ENCODE data around the gene TTLL8. TPM values are rescaled to one million over a fixed set of nuclear protein-coding genes. Genes with fewer than 3 reads are reported as not detected.

Gene TTLL8
- total RNA-seq, 2 donors from 2014 or later, result not detected

GRCh38 chr22:49971232-49972162 is 86.6 kb downstream of the TTLL8 start:
- intact Hi-C loops (cut with DNase I), result no loop called here
- Histone ChIP-seq H3K27ac (peak overlapping the region in 3 of 4 donors; percentile 82 to 92 (median 89)), H3K9me3 (no peaks in the 10 kb centered on the region), H3K27me3 (no peaks in the 10 kb centered on the region), H3K36me3 (replicated peaks in 1 of 2; ENCODE audit: insufficient read depth in 1 of 2, low read depth in 2 of 2) (no peaks in the 10 kb centered on the region), H3K4me3 (no peak overlapping the region), H3K4me1 (peaks cover 54% of the 10 kb centered on the region)
- 1 to 14% methylated on average over 23 to 76 of the region's 81 CpGs for WGBS, 2 donors
- TF ChIP-seq CTCF (IDR thresholded peaks at IDR 0.05) (no peak), POLR2A (IDR thresholded peaks at IDR 0.05) (peak in 2 of 3 donors; percentile 37 to 39)
- ATAC-seq (peak; percentile 49), DNase-seq (peak; percentile 67 to 84 (median 77))

GRCh38 chr22:49970528-49971231 is 87.4 kb downstream of the TTLL8 start:
- peak in 2 of 7 experiments; percentile 14 to 35 for TF ChIP-seq CTCF (IDR thresholded peaks at IDR 0.05)
- peak; percentile 88 to 93 (median 91) for TF ChIP-seq POLR2A (IDR thresholded peaks at IDR 0.05)
- H3K9me3 ChIP-seq, result no peaks in the 10 kb centered on the region
- H3K36me3 ChIP-seq (replicated peaks in 1 of 2; ENCODE audit: insufficient read depth in 1 of 2, low read depth in 2 of 2), result no peaks in the 10 kb centered on the region
- DNase-seq (peak; percentile 93 to 98 (median 96)), ATAC-seq (peak; percentile 83)
- peaks cover 62% of the 10 kb centered on the region for H3K4me1 ChIP-seq
- intact Hi-C loops (cut with DNase I), result no loop called here
- H3K27me3 ChIP-seq, result no peaks in the 10 kb centered on the region
- H3K27ac ChIP-seq, result peak overlapping the region; percentile 4 to 92 (median 86)
- H3K4me3 ChIP-seq, result no peak overlapping the region
- 12 to 88% methylated on average over 3 to 32 of the region's 32 CpGs for WGBS, 2 donors

- intact Hi-C loops (cut with DNase I), result no loop called here
- no peaks in the 10 kb centered on the region for H3K27me3 ChIP-seq
- ATAC-seq, result no peak
- no peak overlapping the region for H3K4me3 ChIP-seq
- no peaks in the 10 kb centered on the region for H3K9me3 ChIP-seq
- peak overlapping the region; percentile 4 to 92 (median 86) for H3K27ac ChIP-seq
- no peak for TF ChIP-seq POLR2A (IDR thresholded peaks at IDR 0.05)
- no peak for TF ChIP-seq CTCF (IDR thresholded peaks at IDR 0.05)
- peaks cover 70% of the 10 kb centered on the region for H3K4me1 ChIP-seq
- peak in 3 of 4 donors; percentile 13 to 23 (median 21) for DNase-seq
- WGBS, 2 donors, result 72 to 100% methylated on average over 1 to 8 of the region's 8 CpGs
- no peaks in the 10 kb centered on the region for H3K36me3 ChIP-seq (replicated peaks in 1 of 2; ENCODE audit: insufficient read depth in 1 of 2, low read depth in 2 of 2)
Observed at GRCh38 chr22:49969751-49970527, 88.2 kb downstream of the TTLL8 start.

- 95 to 100% methylated on average over 2 to 14 of the region's 16 CpGs for WGBS, 2 donors
- intact Hi-C loops (cut with DNase I), result no loop called here
- Histone ChIP-seq H3K27ac (peak overlapping the region in 1 of 4 donors; percentile 46), H3K9me3 (no peaks in the 10 kb centered on the region), H3K4me1 (peaks cover 79% of the 10 kb centered on the region), H3K36me3 (replicated peaks in 1 of 2; ENCODE audit: insufficient read depth in 1 of 2, low read depth in 2 of 2) (peaks cover 0 to 2% of the 10 kb centered on the region in 2 donors), H3K27me3 (no peaks in the 10 kb centered on the region), H3K4me3 (no peak overlapping the region)
- ATAC-seq (no peak), DNase-seq (peak in 2 of 4 donors; percentile 22 to 28)
- TF ChIP-seq POLR2A (IDR thresholded peaks at IDR 0.05), result no peak
- no peak for TF ChIP-seq CTCF (IDR thresholded peaks at IDR 0.05)
Observed at GRCh38 chr22:49968831-49969661, 89.1 kb downstream of the TTLL8 start.
